MM.1S (cell line): ENCODE measurements around the gene TMEM184A.

Experiments
- CTCF ChIP-seq: fragments of 300-600 bp; sonication (generic); IDR thresholded peaks from 2 replicates; pipeline ENCODE4 v1.5.1; 2016; ENCODE audit warnings: antibody characterized with exemption, low read length, mixed read lengths
- EZH2phosphoT487 ChIP-seq: fragments of 300-600 bp; sonication (generic); IDR thresholded peaks from 2 replicates; pipeline ENCODE4 v1.6.1; 2018; ENCODE audit warnings: antibody characterized with exemption, low read length

DNA sequence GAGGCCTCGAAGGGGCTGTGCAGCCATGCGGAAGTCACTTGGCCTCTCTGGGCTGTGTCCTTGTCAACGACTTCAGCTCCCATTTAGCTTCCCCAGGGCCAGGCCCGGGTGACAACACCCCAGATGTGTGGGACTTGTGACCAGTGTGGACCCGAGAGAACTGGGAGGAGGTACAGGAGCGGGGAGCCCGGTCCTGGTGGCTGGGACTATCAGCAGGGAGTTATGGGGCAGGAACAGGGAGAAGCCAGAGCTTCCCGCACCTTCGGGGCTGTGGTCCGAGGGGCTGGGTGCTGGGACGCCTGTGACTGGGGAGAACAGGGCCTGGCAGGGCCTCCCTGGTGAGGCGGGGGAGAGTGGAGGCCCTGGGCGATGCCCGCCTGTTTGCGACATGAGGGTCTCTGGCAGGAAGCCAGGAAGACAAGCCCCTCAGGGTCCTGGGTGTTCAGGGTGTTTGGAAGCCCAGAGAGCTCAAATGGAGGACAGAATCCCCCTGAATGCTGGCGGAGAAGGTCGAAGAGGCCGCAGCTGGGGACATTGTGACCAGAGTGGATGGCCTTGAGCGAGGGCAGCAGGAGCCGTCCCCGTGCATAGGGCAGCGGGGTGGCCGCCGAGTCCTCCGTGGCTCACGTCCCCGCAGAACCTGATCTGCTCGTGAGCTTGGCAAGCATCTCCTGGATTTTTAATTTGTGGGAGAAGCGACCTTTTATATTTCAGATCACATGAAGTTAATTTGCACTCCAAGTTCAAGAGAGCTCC lies 43.8 kb upstream of the TMEM184A start:
- TF ChIP-seq CTCF (no peak), EZH2phosphoT487 (no peak)
